ENCODE results near the gene EHMT1. TPM values are rescaled to one million over a fixed set of nuclear protein-coding genes. Genes with fewer than 3 reads are reported as not detected.
"Not testable (repeated sequence)": the region's sequence is repeated elsewhere in the genome, so short reads cannot be mapped to it uniquely, and the experiment has no call there.

Gene EHMT1
- total RNA-seq, 2 experiments from 2014 or later = 145 to 295 TPM

DNA sequence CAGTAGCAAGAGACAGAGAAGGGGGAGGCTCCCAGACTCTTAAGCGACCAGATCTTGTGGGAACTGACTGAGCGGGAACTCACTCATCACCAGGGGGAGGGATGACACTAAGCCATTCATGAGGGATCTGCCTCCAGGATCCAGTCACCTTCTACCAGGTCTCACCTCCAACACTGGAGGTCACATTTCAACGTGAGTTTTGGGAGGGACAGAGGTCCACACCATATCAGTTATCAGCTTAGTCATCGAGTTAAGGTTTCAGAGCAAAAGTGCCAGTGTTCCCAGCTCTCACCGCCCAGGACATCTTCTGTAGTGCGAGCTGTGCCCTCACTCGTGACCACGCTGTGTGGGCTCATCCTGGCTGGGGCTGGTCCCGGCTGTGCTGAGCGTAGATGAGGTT, 160.1 kb downstream of the EHMT1 start:
- peaks cover 87% of the 10 kb centered on the region for H3K36me3 ChIP-seq (ENCODE audit: insufficient read depth, low read length)
- BruUV-seq (replicated peaks) = no TSS peak
- no peaks in the 10 kb centered on the region for H3K4me1 ChIP-seq (ENCODE audit: insufficient read depth, low read length, poor library complexity, severe bottlenecking)
- no peaks in the 10 kb centered on the region for H4K20me1 ChIP-seq (ENCODE audit: insufficient read depth, low read length)
- no peaks in the 10 kb centered on the region for H3K79me2 ChIP-seq (ENCODE audit: insufficient read depth, low read depth, low read length)
- H3K4me3 ChIP-seq (ENCODE audit: low read depth, low read length, poor library complexity, severe bottlenecking) = no peak overlapping the region
- DNase-seq (ENCODE audit: low spot score) = no peak
- TF ChIP-seq, protein P1, sequence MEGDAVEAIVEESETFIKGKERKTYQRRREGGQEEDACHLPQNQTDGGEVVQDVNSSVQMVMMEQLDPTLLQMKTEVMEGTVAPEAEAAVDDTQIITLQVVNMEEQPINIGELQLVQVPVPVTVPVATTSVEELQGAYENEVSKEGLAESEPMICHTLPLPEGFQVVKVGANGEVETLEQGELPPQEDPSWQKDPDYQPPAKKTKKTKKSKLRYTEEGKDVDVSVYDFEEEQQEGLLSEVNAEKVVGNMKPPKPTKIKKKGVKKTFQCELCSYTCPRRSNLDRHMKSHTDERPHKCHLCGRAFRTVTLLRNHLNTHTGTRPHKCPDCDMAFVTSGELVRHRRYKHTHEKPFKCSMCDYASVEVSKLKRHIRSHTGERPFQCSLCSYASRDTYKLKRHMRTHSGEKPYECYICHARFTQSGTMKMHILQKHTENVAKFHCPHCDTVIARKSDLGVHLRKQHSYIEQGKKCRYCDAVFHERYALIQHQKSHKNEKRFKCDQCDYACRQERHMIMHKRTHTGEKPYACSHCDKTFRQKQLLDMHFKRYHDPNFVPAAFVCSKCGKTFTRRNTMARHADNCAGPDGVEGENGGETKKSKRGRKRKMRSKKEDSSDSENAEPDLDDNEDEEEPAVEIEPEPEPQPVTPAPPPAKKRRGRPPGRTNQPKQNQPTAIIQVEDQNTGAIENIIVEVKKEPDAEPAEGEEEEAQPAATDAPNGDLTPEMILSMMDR (conservative IDR thresholded peaks at IDR 0.05; ENCODE audit: low read length) = no peak
- TF ChIP-seq EZH2phosphoT487 (IDR thresholded peaks at IDR 0.05; ENCODE audit: borderline replicate concordance, low read depth, low read length) = no peak
- no peak overlapping the region for H2AFZ ChIP-seq (ENCODE audit: low read length)
- ChIA-PET CTCF (ENCODE audit: unreplicated experiment) (no interaction called here), POLR2A (interaction anchor here (0.6 kb wide), 1 partner anchor 213 kb away, joined by 4 read pairs; no protein-coding TSS in a partner anchor)
- no peaks in the 10 kb centered on the region for H3K9me3 ChIP-seq (ENCODE audit: low read length)
- H3K4me2 ChIP-seq (ENCODE audit: low read length) = no peak overlapping the region
- H3K9me2 ChIP-seq (ENCODE audit: insufficient read depth, low read length) = no peaks in the 10 kb centered on the region
- intact Hi-C loops (cut with micrococcal nuclease; ENCODE audit: unreplicated experiment) = loop anchor here (10.0 kb wide), 1 partner anchor 104 kb away; no protein-coding TSS in a partner anchor
- H3K27ac ChIP-seq (ENCODE audit: low read depth, low read length, poor library complexity, severe bottlenecking) = no peak overlapping the region

DNA sequence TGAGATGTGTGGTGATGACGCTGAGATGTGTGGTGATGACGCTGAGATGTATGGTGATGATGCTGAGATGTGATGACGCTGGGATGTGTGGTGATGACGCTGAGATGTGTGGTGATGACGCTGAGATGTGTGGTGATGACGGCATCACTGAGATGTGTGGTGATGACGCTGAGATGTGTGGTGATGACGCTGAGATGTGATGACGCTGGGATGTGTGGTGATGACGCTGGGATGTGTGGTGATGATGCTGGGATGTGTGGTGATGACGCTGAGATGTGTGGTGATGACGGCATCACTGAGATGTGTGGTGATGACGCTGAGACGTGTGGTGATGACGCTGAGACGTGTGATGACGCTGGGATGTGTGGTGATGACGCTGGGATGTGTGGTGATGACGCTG, 161.2 kb downstream of the EHMT1 start:
- H4K20me1 ChIP-seq (ENCODE audit: insufficient read depth, low read length); intact Hi-C loops (cut with micrococcal nuclease; ENCODE audit: unreplicated experiment); H3K4me1 ChIP-seq (ENCODE audit: insufficient read depth, low read length, poor library complexity, severe bottlenecking); CTCF ChIA-PET (ENCODE audit: unreplicated experiment); H3K79me2 ChIP-seq (ENCODE audit: insufficient read depth, low read depth, low read length); H3K27ac ChIP-seq (ENCODE audit: low read depth, low read length, poor library complexity, severe bottlenecking); H2AFZ ChIP-seq (ENCODE audit: low read length); H3K4me2 ChIP-seq (ENCODE audit: low read length); POLR2A ChIA-PET; H3K9me2 ChIP-seq (ENCODE audit: insufficient read depth, low read length); H3K9me3 ChIP-seq (ENCODE audit: low read length); H3K4me3 ChIP-seq (ENCODE audit: low read depth, low read length, poor library complexity, severe bottlenecking); DNase-seq (ENCODE audit: low spot score); BruUV-seq (replicated peaks): not testable (repeated sequence)
- peaks cover 90% of the 10 kb centered on the region for H3K36me3 ChIP-seq (ENCODE audit: insufficient read depth, low read length)

DNA sequence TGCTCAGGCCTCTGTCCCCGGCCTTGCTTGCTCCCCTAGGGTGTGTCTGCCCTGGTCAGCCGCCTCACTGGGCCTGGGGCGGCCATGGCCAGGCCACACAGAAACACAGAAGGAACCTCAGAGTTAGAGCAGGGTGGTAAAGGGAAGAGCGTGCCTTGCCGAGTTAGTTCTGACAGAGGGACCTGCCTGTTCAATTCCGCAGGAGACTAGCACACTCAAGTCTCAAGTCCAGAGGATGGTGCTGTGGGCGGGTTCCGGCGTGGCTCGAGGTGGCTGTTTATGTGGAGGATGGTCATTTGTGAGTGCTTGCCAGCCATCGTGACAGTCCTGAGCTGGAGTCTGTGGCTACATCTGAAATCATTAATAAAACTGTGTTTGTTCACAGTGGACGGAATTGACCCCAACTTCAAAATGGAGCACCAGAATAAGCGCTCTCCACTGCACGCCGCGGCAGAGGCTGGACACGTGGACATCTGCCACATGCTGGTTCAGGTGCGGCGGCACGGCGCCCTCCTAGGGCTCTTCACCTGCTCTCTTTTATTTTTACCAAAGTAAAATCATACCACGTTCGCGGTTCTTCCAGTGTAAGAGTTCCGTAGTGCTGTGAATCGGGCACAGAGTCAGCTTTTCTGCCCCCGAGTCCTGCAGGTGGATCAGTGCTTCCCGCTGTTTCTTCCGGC, 163.2 kb downstream of the EHMT1 start:
- CTCF ChIA-PET (ENCODE audit: unreplicated experiment) = no interaction called here
- peaks cover 90% of the 10 kb centered on the region for H3K36me3 ChIP-seq (ENCODE audit: insufficient read depth, low read length)
- POLR2A ChIA-PET = no interaction called here
- no peak overlapping the region for H3K4me2 ChIP-seq (ENCODE audit: low read length)
- no peak for DNase-seq (ENCODE audit: low spot score)
- no peaks in the 10 kb centered on the region for H3K4me1 ChIP-seq (ENCODE audit: insufficient read depth, low read length, poor library complexity, severe bottlenecking)
- no peak overlapping the region for H3K27ac ChIP-seq (ENCODE audit: low read depth, low read length, poor library complexity, severe bottlenecking)
- BruUV-seq (replicated peaks) = no TSS peak
- no peaks in the 10 kb centered on the region for H3K9me2 ChIP-seq (ENCODE audit: insufficient read depth, low read length)
- no peaks in the 10 kb centered on the region for H3K79me2 ChIP-seq (ENCODE audit: insufficient read depth, low read depth, low read length)
- no peak overlapping the region for H2AFZ ChIP-seq (ENCODE audit: low read length)
- no peak overlapping the region for H3K4me3 ChIP-seq (ENCODE audit: low read depth, low read length, poor library complexity, severe bottlenecking)
- H3K9me3 ChIP-seq (ENCODE audit: low read length) = no peaks in the 10 kb centered on the region
- TF ChIP-seq EZH2phosphoT487 (IDR thresholded peaks at IDR 0.05; ENCODE audit: borderline replicate concordance, low read depth, low read length) = no peak
- TF ChIP-seq, protein P1 (conservative IDR thresholded peaks at IDR 0.05; ENCODE audit: low read length) = no peak
- intact Hi-C loops (cut with micrococcal nuclease; ENCODE audit: unreplicated experiment) = no loop called here
- no peaks in the 10 kb centered on the region for H4K20me1 ChIP-seq (ENCODE audit: insufficient read depth, low read length)
